Measurements from ENCODE around the gene TESK1.
"Not testable (repeated sequence)": the region's sequence is repeated elsewhere in the genome, so short reads cannot be mapped to it uniquely, and the experiment has no call there.

Gene TESK1

DNA sequence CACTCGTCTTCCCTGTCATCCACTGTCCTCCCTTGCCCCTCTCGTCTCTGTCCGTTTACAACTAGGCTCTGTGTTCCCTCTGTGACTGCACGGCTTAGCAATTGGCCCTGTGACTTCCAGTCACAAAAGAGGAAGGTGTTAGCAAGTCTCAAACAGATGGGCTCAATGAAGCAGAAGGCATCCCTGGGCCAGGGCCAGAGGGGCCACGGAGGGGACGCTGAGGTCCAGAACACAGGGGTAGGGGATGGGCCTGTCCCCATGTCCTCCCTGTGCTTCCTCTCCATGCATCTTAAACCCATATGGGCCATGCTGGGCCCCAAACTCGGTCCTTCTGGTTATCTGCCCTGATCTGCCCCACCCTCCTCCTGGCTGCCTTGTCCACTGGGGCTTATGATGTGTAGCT is 13.3 kb downstream of the TESK1 start, which contains the start of gene CD72:
CD72 (minus strand) TSS at position 89 of the 403 bp plus-strand sequence. CDS start 110 bp downstream, outside the sequence.
- Mint-ChIP-seq H3K9me3 (no peaks in the 10 kb centered on the region), H3K4me1 (peaks cover 90% of the 10 kb centered on the region), H3K36me3 (peaks cover 26% of the 10 kb centered on the region), H3K4me3 (peak within 1 kb of the TSS; percentile 80), H3K27ac (peak within 1 kb of the TSS; percentile 95), H3K27me3 (no peaks in the 10 kb centered on the region)
- ATAC-seq = peak; percentile 63

DNA sequence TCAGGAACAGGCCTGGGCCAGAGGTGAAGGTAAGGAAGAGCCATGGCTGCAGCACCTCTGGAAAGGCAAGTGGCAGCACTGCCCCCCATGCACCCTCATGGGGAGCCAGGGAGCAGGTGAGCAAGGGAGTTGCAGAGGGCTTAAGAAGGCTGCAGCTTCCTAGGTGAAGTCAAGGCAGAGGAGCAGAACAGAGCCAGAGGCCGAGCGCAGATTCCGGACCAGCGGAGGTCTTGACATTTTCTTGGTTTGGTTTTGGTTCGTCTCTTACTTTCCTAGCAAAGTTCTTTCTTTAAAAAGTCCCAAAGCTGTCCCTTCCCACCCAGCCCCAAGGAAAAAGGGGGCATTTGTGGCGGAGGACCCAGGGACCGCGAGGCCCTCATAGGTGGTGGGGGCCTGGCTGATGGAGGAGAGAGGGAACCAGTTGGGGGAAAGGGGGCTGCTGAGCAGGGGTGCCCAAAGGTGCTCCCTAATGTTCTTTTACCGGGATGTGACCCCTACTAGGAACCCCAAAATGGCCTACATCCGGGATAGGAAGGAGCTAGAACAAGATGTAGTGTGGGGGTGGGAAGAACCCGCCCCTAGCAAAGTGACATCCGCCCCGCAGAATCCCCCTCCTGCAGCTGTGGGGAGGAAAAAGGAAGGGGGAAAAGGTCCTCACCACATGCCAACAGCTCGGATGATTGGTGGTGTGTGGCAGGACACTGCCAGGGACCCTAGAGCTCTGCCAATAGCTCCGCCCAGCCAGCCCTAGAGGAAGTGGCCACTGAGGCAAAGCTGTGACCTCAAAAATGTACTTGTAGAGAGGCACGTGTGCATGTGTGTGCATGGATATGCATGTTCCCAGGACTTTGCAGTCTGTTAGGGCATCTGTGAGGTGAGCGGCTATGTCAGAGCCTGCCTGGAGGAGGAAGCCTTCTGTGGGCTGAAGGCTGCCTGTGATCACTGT is 14.1 kb downstream of the TESK1 start:
- Mint-ChIP-seq H3K4me3 (peak overlapping the region; percentile 80), H3K36me3 (peaks cover 19% of the 10 kb centered on the region), H3K27ac (peak overlapping the region; percentile 95), H3K4me1 (peaks cover 82% of the 10 kb centered on the region), H3K9me3 (no peaks in the 10 kb centered on the region), H3K27me3 (no peaks in the 10 kb centered on the region)
- peak; percentile 82 for ATAC-seq

DNA sequence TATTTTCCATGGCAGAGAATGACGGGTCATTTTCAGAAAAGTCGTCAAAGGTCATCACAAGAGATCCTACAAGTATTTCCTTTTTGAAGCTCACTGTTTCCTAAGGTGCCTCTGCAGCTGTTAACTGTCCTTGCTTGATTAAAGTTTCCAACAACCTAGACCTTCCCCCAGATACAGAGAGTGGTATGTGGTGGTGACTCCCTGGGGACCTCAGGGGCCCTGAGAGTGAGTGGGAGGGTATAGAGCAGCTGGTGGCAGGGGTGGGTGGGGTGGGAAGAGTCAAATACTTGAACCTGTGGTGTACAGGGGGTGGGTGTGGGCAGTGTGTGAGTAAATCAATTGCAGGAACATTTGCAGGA is 14.7 kb downstream of the TESK1 start:
- Mint-ChIP-seq H3K27me3 (no peaks in the 10 kb centered on the region), H3K27ac (peak overlapping the region; percentile 95), H3K36me3 (peaks cover 13% of the 10 kb centered on the region), H3K9me3 (no peaks in the 10 kb centered on the region), H3K4me3 (peak overlapping the region; percentile 80), H3K4me1 (peaks cover 76% of the 10 kb centered on the region)
- ATAC-seq = peak; percentile 85

DNA sequence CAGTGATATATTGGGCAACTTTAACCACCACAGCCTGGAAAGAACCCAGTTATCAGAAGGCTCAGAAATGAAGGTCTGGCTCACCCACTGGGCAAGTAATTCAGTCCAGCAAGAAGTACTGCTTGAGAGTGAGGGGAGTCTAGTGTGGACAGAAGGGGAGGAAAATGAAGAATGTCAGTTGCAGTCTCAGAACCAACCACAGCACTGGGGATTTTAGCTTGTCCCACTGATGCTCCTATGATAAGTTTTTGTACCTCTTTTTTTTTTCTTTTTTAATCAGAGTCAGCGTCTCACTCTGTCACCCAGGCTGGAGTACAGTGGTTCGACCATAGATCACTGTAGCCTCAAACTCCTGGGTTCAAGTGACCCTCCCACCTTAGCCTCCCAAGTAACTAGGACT is 22.5 kb downstream of the TESK1 start:
- H3K36me3 Mint-ChIP-seq = no peaks in the 10 kb centered on the region
- H3K27me3 Mint-ChIP-seq = no peaks in the 10 kb centered on the region
- H3K27ac Mint-ChIP-seq = peak overlapping the region; percentile 69
- H3K4me1 Mint-ChIP-seq = peaks cover 28% of the 10 kb centered on the region
- H3K9me3 Mint-ChIP-seq = no peaks in the 10 kb centered on the region
- ATAC-seq = peak; percentile 86
- peak overlapping the region; percentile 24 for H3K4me3 Mint-ChIP-seq

DNA sequence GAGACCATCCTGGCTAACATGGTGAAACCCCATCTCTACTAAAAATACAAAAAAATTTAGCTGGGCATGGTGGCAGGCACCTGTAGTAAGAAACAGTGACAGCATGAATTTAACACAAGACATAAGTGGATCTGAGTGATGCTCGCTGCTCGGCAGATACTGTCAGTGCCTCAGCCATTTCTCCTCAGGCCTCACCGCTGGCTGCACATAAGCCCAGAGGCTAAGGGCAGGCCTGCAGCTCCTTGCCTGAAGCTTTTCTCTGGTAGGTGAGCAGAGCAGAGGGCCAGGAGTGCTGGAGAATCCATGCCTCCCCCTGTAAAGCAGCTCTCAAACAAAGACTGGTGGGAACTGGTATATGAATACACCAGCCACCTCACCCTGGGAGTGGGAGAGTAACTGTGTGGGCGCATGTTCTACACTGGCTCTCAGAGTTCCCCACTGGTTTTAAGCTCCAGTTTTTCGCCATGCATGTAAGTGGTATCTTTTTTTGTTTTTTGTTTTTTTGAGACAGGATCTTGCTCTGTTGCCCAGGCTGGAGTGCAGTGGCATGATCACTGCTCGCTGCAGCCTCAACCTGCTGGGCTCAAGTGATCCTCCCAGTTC is 23.4 kb downstream of the TESK1 start:
- H3K27me3 Mint-ChIP-seq = no peaks in the 10 kb centered on the region
- no peak overlapping the region for H3K4me3 Mint-ChIP-seq
- no peaks in the 10 kb centered on the region for H3K36me3 Mint-ChIP-seq
- no peaks in the 10 kb centered on the region for H3K9me3 Mint-ChIP-seq
- ATAC-seq = no peak
- H3K27ac Mint-ChIP-seq = peak overlapping the region; percentile 69
- peaks cover 31% of the 10 kb centered on the region for H3K4me1 Mint-ChIP-seq

DNA sequence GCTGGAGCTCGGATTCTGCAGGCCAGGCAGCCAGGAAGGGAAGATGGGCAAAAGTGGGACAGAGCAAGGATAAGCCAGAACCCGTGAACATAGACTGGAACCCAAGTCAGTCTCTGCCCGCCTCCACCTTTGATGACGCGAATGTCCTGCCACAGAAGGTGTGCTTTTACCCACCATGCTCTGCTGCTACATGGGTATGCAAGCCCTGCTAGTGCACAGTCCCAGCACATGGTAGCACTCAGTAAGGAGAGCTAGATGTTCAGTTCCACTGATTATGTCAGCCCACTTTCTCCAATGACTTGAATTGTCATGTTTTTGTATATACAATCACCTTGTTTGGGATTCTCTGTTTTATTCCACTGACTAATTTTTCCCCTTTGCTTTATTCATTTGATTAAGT is 24.5 kb downstream of the TESK1 start:
- Mint-ChIP-seq H3K4me1 (peaks cover 42% of the 10 kb centered on the region), H3K36me3 (no peaks in the 10 kb centered on the region), H3K9me3 (no peaks in the 10 kb centered on the region), H3K27me3 (no peaks in the 10 kb centered on the region), H3K27ac (no peak overlapping the region), H3K4me3 (no peak overlapping the region)
- ATAC-seq = no peak

DNA sequence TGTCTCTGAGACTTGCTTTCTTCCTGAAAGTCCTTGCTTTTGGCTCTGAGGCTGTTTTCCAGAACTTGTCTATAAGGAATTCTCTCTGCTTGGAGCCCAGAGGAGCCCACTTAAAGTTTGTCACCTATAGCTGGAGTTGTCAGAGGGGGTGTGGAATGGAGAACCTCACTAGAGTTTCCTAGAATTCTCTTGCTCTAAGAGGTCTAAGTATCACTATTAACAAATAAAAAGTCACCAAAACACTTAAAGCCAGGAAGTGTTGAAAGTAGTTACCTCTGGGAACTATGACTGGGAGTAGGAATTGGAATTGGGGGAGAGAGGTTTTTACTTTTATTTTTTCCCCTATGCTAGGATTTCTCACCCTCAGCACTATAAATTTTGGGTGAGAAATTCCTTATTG is 30.7 kb downstream of the TESK1 start:
- Mint-ChIP-seq H3K27ac (peak overlapping the region; percentile 86), H3K4me1 (peaks cover 68% of the 10 kb centered on the region)
- ATAC-seq = no peak

DNA sequence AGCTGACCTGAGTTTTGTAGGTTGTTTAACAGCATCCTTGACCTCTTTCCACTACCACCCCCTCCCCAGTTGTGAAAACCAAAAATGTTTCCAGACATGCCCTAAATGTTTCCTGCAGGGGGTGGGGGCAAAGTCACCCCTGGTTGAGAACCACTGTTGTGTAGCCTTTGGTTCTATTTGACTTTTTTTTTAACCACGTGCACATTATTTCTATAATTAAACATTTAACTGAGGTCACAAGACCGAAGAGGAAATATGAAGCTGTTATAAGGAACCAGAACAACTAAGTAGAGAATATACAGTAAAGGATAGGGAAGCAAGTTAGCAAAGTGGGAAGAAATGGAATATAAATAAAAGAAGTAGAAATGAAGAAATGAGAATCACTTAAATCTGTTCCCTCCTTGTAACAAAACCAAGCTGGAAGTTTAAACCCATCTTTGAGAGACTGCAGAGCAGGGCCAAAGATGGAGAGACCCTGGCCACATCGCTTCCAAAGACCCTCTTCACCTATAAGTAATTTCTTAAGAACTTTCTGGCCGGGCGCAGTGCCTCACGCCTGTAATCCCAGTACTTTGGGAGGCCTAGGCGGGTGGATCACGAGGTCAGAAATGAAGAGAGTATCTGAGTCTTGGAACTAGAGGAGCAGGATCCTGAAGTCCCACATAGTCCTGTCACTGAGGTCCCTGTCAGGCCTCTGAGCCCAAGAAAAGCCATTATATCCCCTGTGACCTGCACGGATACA is 31.2 kb downstream of the TESK1 start:
- Mint-ChIP-seq H3K36me3 (peaks cover 13% of the 10 kb centered on the region), H3K27ac (peak overlapping the region; percentile 86), H3K9me3 (no peaks in the 10 kb centered on the region), H3K27me3 (no peaks in the 10 kb centered on the region), H3K4me3 (peak overlapping the region; percentile 64), H3K4me1 (peaks cover 73% of the 10 kb centered on the region)
- peak; percentile 68 for ATAC-seq

More for the DNA sequence above, 30.7 kb downstream of the TESK1 start:
- Mint-ChIP-seq H3K27me3 (no peaks in the 10 kb centered on the region), H3K36me3 (peaks cover 7% of the 10 kb centered on the region), H3K4me3 (peak overlapping the region; percentile 64), H3K9me3 (no peaks in the 10 kb centered on the region)

DNA sequence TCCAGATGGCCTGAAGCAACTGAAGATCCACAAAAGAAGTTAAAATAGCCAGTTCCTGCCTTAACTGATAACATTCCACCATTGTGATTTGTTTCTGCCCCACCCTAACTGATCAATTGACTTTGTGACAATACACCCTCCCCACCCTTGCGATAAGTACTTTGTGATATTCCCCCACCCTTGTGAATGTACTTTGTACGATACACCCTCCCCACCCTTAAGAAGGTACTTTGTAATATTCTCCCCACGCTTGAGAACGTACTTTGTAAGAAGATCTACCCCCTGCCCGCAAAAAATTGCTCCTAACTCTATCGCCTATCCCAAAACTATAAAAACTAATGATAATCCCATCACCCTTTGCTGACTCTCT is 31.8 kb downstream of the TESK1 start:
- Mint-ChIP-seq H3K4me1 (peaks cover 79% of the 10 kb centered on the region), H3K36me3 (peaks cover 13% of the 10 kb centered on the region), H3K27ac (peak overlapping the region; percentile 86)
- H3K9me3 Mint-ChIP-seq, H3K4me3 Mint-ChIP-seq, H3K27me3 Mint-ChIP-seq, ATAC-seq: not testable (repeated sequence)

DNA sequence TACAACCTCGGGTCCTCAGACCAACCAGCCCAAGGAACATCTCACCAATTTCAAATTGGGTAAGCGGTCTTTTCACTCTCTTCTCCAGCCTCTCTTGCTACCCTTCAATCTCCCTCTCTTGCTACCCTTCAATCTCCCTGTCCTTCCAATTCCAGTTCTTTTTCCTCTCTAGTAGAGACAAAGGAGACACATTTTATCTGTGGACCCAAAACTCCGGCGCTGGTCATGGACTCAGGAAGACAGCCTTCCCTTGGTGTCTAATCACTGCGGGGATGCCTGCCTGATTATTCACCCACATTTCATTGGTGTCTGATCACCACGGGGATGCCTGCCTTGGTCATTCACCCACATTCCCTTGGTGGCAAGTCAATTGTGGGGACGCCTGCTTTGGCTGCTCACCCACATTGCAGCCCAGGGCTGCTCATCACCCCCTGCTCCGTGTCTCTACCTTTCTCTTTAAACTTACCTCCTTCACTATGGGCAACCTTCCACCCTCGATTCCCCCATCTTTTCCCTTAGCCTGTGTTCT is 32.4 kb downstream of the TESK1 start:
- Mint-ChIP-seq H3K27ac (peak overlapping the region; percentile 86), H3K4me1 (peaks cover 79% of the 10 kb centered on the region), H3K36me3 (peaks cover 13% of the 10 kb centered on the region)
- H3K27me3 Mint-ChIP-seq, H3K4me3 Mint-ChIP-seq, H3K9me3 Mint-ChIP-seq, ATAC-seq: not testable (repeated sequence)

DNA sequence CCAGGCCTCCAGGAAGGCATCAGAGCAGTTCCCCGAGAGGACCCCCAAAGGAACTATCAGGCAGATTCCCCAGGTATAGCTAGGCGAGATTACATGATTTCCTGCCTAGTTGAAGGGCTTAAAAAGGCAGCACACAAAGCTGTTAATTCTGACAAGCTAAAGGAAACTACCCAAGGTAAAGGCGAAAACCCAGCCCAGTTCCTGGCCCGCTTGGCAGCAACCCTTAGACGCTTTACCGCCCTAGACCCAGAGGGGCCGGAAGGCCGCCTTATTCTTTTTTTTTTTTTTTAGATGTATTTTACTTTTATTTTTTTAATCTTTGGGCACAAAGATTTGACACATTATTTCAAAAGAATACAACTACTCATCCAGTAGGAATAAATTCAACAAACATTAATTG is 33.7 kb downstream of the TESK1 start:
- peak overlapping the region; percentile 86 for H3K27ac Mint-ChIP-seq
- not testable (repeated sequence) for H3K9me3 Mint-ChIP-seq, H3K27me3 Mint-ChIP-seq, ATAC-seq, H3K4me3 Mint-ChIP-seq
- peaks cover 79% of the 10 kb centered on the region for H3K4me1 Mint-ChIP-seq
- peaks cover 19% of the 10 kb centered on the region for H3K36me3 Mint-ChIP-seq

DNA sequence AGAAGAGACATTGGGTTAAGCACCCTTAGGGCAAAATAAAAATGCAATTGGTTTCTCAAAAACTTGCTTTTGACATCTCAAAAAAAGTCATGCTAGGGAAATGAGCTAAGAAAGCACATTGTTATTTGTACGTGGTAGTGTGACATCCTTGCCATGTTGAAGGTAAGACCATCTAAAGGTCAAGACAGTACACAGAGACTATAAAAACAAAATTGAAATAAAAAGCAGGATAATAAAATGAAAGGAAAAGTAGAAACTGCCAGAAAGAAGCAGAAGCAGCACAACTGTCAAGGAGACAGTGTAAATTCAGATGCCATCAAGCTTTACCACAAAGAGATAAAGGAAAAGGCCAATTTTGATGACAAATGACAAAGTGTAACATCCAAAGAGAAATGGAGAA is 34.2 kb downstream of the TESK1 start:
- H3K36me3 Mint-ChIP-seq = peaks cover 19% of the 10 kb centered on the region
- H3K4me1 Mint-ChIP-seq = peaks cover 75% of the 10 kb centered on the region
- not testable (repeated sequence) for H3K4me3 Mint-ChIP-seq, H3K9me3 Mint-ChIP-seq, ATAC-seq, H3K27ac Mint-ChIP-seq, H3K27me3 Mint-ChIP-seq

DNA sequence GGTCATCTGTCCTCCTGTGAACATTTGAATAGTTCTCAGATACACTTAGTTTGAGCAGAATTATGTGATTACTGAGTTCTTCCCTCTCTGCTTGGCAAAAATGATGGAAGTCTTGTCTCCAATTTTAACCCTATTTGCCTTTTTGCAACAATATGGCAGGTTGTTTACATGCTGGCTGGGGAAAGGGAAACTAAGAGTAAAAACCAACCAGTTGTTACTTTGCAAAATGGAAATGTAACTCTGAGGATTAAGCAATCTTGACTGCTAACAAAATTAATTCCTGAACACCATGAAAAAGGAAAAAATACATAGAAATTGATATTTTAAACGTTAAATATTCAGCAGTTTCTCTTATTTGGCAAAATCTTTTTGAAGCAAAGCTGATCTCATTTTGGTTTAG is 34.6 kb downstream of the TESK1 start:
- H3K9me3 Mint-ChIP-seq = no peaks in the 10 kb centered on the region
- H3K4me1 Mint-ChIP-seq = peaks cover 75% of the 10 kb centered on the region
- H3K4me3 Mint-ChIP-seq = no peak overlapping the region
- no peak for ATAC-seq
- no peak overlapping the region for H3K27ac Mint-ChIP-seq
- no peaks in the 10 kb centered on the region for H3K27me3 Mint-ChIP-seq
- peaks cover 19% of the 10 kb centered on the region for H3K36me3 Mint-ChIP-seq

DNA sequence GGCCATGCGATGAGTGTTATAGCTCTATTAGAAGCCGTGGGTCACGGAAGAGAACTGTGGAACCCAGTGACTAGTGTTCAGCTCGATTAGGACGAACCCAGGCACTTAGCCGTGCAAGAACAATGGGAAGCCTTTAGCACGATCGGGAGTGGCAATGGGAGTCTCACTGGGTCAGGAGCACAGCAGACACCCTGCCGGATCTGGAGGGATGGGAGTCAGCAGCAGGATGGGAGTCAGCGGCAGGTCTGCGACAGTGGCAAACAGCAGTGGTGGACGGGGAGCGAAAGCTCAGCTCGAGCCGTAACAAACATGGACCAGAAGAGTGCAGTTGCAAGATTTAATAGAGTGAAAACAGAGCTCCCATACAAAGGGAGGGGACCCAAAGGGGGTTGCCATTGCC is 35.4 kb downstream of the TESK1 start:
- not testable (repeated sequence) for H3K4me3 Mint-ChIP-seq, H3K27me3 Mint-ChIP-seq, H3K9me3 Mint-ChIP-seq, ATAC-seq
- peaks cover 71% of the 10 kb centered on the region for H3K4me1 Mint-ChIP-seq
- H3K27ac Mint-ChIP-seq = peak overlapping the region; percentile 6
- H3K36me3 Mint-ChIP-seq = peaks cover 19% of the 10 kb centered on the region

DNA sequence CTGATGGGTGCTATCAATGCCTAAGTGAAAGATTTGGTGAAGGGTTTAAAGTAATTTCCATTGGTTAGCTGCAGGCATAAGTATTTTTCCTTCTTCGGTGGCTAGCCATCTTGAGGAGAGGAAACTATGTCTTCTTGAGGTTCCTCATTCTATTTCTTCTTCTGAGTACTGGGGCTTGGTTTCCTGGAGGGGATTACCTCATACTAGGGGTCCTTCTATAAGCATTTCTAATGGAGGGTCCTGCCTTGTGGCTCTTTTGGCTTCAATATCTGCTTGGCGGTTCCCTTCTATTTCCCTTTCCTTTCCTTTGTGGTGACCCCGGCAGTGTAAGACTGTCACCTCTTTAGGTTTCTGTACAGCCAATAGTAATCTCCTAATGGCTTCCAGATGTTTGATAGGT is 36.4 kb downstream of the TESK1 start:
- H3K36me3 Mint-ChIP-seq = peaks cover 19% of the 10 kb centered on the region
- not testable (repeated sequence) for ATAC-seq, H3K27me3 Mint-ChIP-seq, H3K4me3 Mint-ChIP-seq, H3K9me3 Mint-ChIP-seq
- peaks cover 70% of the 10 kb centered on the region for H3K4me1 Mint-ChIP-seq
- H3K27ac Mint-ChIP-seq = peak overlapping the region; percentile 6
